22Rv1 (cell line): Measurements from ENCODE around the gene MMP20.

Experiments used
- H3K27ac ChIP-seq: fragments of 450-650 bp; 2 replicates; pipeline ENCODE4 v1.5.1; 2017
- ZFX ChIP-seq: fragments of 450-650 bp; IDR thresholded peaks from 2 replicates; pipeline ENCODE4 v1.6.1; 2017; ENCODE audit warnings: antibody characterized with exemption, borderline replicate concordance
- TF ChIP-seq, protein P1 (sequence below): fragments of 450-650 bp; IDR thresholded peaks from 2 replicates; pipeline ENCODE4 v1.5.1; 2017; ENCODE audit warnings: mild to moderate bottlenecking

Gene MMP20

DNA sequence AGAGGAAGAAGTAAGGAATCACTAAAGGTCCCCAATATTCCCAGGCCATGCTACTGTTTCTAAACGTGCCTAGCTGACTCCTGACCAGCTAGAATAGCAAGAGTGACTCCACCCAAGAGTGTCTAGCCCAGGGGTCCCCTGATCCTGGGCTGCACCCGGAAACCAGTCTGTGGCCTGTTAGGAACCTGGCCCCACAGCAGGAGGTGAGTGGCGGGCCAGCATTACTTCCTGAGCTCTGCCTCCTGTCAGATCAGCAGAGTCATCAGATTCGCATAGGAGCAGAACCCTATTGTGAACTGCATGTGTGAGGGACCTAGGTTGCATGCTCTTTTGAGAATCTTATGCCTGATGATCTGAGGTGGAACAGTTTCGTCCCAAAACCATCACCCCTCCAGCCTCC lies 2.0 kb downstream of the MMP20 start:
- no peak overlapping the region for H3K27ac ChIP-seq
- no peak for TF ChIP-seq ZFX
- TF ChIP-seq, protein P1, sequence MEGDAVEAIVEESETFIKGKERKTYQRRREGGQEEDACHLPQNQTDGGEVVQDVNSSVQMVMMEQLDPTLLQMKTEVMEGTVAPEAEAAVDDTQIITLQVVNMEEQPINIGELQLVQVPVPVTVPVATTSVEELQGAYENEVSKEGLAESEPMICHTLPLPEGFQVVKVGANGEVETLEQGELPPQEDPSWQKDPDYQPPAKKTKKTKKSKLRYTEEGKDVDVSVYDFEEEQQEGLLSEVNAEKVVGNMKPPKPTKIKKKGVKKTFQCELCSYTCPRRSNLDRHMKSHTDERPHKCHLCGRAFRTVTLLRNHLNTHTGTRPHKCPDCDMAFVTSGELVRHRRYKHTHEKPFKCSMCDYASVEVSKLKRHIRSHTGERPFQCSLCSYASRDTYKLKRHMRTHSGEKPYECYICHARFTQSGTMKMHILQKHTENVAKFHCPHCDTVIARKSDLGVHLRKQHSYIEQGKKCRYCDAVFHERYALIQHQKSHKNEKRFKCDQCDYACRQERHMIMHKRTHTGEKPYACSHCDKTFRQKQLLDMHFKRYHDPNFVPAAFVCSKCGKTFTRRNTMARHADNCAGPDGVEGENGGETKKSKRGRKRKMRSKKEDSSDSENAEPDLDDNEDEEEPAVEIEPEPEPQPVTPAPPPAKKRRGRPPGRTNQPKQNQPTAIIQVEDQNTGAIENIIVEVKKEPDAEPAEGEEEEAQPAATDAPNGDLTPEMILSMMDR = no peak

DNA sequence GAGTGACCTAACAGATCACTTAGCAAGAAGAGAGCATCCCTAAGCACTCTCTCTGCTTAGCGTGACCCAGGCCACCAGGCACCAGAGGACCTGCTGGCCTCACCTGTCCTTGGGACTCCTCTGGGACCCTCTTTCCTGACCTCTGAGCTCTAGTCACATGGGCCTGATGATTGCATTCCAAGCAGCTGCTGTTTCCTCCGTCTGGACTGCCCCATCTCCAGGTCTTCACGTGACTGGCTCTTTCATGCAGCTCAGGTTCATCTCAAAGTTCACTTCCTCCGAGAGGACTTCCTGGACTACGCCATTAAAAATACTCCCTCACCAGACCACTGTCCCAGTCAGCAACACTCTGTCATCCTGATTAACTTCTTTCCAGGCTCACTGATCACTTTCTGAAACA lies 2.9 kb downstream of the MMP20 start:
- TF ChIP-seq ZFX = no peak
- TF ChIP-seq, protein P1 = no peak
- no peak overlapping the region for H3K27ac ChIP-seq

DNA sequence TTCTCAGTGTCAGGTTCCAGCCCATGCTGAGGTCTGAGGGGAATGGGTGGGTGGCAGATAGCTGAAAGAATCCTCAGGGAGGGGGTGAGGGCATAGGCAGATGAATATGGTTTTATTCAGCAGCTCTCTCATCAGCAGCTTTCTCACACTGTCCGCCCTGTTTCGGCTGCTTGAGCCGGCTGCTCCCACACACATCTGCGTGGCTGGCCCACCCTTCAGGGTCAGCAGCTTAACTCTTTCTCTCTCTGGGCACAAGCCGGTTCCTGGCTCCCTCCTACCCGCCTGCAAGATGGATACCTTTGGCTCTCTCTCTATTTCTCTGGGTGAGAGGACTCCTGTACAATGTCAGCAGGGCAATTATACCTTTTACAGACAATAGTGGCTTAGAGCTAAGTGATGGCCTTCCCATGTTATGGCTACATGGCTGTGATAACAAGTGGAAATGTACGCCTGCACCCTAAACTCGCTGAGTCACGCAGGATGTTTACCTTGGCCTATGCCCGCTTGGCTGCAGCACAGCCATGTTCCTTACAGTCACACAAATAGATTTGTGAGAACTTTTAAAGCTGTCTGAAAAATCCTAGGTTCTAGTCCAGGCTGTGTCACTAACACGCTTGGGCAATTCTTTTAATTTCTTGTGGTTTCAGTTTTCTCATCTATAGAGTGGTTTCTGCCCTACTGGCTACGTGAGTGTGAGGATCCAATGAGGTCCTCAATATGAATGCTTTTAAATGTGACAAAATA lies 4.1 kb downstream of the MMP20 start:
- H3K27ac ChIP-seq = no peak overlapping the region

DNA sequence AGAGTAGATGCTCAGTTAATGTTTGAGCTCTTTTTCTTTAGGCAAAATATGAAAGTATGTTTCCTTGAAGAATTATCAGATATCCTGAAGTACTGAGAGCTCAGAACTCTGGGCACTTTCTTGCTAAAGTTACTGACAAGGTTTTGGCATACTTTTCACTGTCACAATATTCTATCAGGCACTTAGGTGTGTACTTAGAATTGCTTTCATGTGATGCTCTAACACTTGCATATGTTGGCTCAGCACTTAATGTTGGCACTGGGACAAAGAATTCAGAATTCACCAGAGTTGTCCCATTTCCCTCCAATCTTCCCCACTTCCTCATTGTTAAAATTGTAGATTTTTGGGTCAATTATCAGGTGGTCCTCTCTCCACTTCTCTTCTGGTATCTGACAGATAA lies 5.0 kb downstream of the MMP20 start:
- TF ChIP-seq ZFX = no peak
- TF ChIP-seq, protein P1 = no peak
- no peak overlapping the region for H3K27ac ChIP-seq

More for the DNA sequence above, 4.1 kb downstream of the MMP20 start:
- no peak for TF ChIP-seq ZFX
- TF ChIP-seq, protein P1 = no peak

DNA sequence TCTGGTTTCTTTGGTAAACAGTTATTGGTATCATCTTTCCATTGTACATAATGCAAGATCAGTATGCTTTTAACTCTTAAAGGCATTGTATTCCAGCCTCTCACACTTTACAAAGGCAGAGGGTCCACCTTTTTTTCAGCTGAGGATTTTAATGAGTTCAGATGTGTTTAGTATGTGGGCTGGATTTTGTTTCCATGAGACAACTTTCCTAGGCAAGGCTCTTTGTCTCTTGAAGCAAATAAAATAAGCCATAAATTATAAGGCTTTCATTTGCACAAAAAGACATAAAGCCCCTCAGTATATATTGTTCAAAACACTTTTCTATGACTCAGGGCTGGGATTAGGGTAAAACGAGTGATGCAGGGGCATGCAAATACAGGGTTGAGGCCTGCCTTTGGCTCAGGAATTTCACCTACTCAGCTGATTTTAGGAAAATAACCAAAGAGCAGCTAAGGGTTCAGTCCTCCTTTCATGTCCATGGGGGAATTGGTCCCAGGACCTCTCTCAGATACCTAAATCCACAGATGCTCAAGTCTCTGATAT lies 7.6 kb downstream of the MMP20 start:
- no peak overlapping the region for H3K27ac ChIP-seq
- TF ChIP-seq ZFX = no peak
- TF ChIP-seq, protein P1 = no peak

DNA sequence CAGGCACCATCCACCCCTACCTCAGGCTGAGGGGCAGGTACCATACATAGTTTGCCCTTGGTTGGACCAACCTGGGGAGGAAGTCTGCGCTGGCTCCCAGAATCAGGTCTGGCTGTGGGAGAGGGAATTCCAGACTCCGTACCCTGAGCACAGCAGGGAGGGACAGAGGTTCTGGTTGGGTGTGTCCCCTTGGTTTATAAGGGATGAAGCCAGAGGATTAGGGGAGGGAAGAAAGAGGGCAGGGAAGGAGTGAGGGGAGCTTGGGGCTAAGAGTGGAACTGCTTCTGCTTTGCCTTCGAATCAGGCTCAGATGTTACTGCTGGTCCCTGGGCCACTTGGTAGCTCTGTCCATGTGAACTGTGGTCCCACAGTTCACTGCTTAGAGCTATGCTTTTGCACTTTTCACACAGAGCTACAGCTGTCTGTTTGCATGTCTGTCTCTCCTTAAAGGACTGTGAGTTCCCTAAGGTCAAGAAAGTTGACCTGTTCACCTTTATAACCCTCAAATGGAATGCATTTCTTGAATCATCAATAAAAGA lies 9.2 kb downstream of the MMP20 start:
- TF ChIP-seq, protein P1 = no peak
- no peak for TF ChIP-seq ZFX
- H3K27ac ChIP-seq = no peak overlapping the region
